ENCODE measurements around the gene RAI1. TPM values are rescaled to one million over a fixed set of nuclear protein-coding genes. Genes with fewer than 3 reads are reported as not detected.

The RAI1 gene
- total and polyA plus RNA-seq, 2 of the 8 experiments (the other 6 are each of a cell fraction or from before 2014, with no cell fraction given), result 0.39 to 1.2 TPM

DNA sequence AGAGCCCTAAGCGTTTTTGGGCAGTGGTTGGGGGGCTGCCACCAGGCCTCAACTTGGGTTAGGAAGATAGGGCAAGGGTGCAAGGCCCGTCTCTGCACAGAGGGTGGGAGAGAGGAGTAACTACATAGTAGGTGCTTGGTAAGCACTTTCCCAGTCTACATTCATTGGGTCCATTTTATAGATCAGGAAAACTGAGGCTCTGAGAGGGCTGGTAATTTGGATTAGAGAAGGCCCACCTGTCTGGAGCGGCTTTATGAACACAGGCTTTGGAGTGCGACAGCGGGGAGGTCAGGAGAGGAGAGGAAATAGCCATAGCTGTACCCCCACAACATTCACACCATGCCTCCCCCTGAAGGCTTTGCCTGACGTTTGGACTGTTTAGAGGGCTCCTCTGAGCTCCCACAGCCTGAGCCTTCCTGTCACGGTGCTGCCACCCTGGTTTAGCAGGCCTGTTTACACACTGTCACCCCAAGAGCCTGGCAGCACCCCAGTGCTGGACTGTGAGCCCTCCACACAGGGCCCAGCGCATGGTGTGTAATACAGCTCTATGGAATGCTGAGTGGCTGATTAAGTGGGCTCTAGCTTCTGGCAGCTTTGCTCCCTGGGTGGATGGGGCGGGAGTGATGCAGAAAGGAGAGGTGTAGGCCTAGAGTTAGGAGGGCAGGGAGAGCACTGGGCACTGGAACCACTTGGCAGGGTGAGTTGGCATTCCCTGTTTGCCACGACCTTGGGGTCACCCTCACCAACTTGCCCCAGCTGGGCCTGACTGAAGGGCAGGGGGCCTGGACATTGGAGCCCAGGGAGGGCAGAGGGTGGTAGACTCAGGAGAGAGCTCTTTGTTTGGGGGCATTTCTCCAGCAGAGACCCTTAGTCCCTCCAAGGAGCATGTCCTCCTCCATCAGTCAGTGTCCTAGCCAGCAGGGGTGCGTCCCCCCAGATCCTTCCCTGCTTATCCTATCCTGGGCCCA, 73.7 kb downstream of the RAI1 start:
- H2BK120ac ChIP-seq (replicated peaks; ENCODE audit: low read depth, low read length), result no peak overlapping the region

More for the DNA sequence above, 73.7 kb downstream of the RAI1 start:
- Histone ChIP-seq H4K20me1 (replicated peaks in 1 of 2; ENCODE audit: control insufficient read depth in 1 of 2, insufficient read depth in 2 of 2, low read length in 2 of 2) (no peaks in the 10 kb centered on the region), H2AFZ (ENCODE audit: low read length) (no peak overlapping the region), H4K91ac (replicated peaks; ENCODE audit: insufficient read length, low read length) (no peak overlapping the region), H2BK15ac (ENCODE audit: low read length) (no peak overlapping the region), H3K4me1 (replicated peaks in 1 of 4; ENCODE audit: control insufficient read depth in 3 of 4, insufficient read depth in 4 of 4, low read length in 3 of 4) (peaks cover 0 to 20% (median 12%) of the 10 kb centered on the region in 4 experiments; a peak in 6 of 7 replicates), H3K79me1 (ENCODE audit: low read depth, low read length) (no peaks in the 10 kb centered on the region), H3K36me3 (ENCODE audit: control insufficient read depth in 2 of 4, insufficient read depth in 4 of 4, low read length in 3 of 4) (no peaks in the 10 kb centered on the region), H3K23me2 (ENCODE audit: low read depth, low read length) (no peaks in the 10 kb centered on the region), H2BK5ac (ENCODE audit: low read depth, low read length) (peak overlapping the region; percentile 52; the same call in 1 of the 2 replicates), H3K9ac (replicated peaks in 1 of 4; ENCODE audit: extremely low read depth in 1 of 4, low read depth in 3 of 4, low read length in 3 of 4) (no peak overlapping the region), H3K4me3 (ENCODE audit: extremely low read depth in 1 of 4, insufficient read depth in 2 of 4, low read depth in 3 of 4, low read length in 4 of 4) (no peak overlapping the region), H3K23ac (ENCODE audit: insufficient read length) (no peak overlapping the region), H3K9me3 (ENCODE audit: insufficient read depth in 2 of 2, low read depth in 1 of 2, low read length in 1 of 2) (no peaks in the 10 kb centered on the region), H4K5ac (ENCODE audit: insufficient read length, low read depth, low read length) (no peak overlapping the region), H3K27me3 (replicated peaks in 1 of 4; ENCODE audit: control insufficient read depth in 3 of 4, extremely low read depth in 1 of 4, insufficient read depth in 3 of 4, low read length in 3 of 4) (no peaks in the 10 kb centered on the region), H3K4me2 (ENCODE audit: insufficient read depth in 1 of 2, low read depth in 2 of 2, low read length in 2 of 2) (no peak overlapping the region), H3K56ac (replicated peaks; ENCODE audit: insufficient read length, low read depth, low read length) (no peak overlapping the region), H2AK5ac (ENCODE audit: low read depth, low read length) (0 out of 2 replicates have a peak overlapping the region, but pooled peaks have one; percentile 65), H3K4ac (replicated peaks; ENCODE audit: insufficient read length, low read depth, low read length) (no peak overlapping the region), H3K79me2 (ENCODE audit: control insufficient read depth in 1 of 2, insufficient read depth in 2 of 2, low read length in 2 of 2) (no peaks in the 10 kb centered on the region), H3K18ac (ENCODE audit: extremely low read depth, low read length) (no peak overlapping the region), H3K14ac (ENCODE audit: insufficient read length) (no peak overlapping the region), H2BK20ac (ENCODE audit: low read length) (0 out of 2 replicates have a peak overlapping the region, but pooled peaks have one; percentile 61), H4K8ac (ENCODE audit: extremely low read depth, insufficient read depth, low read length) (no peak overlapping the region; the same call in 1 of the 2 replicates), H2BK12ac (ENCODE audit: low read depth, low read length) (no peak overlapping the region), H3K27ac (ENCODE audit: low read depth, low read length) (no peak overlapping the region)
- ChIA-PET CTCF (ENCODE audit: partially characterized antibody) (interaction anchor here (0.6 to 2.6 kb wide), 7 partner anchors 9 to 75 kb away, joined by 3 to 12 read pairs (median 4); no protein-coding TSS in a partner anchor), POLR2A (ENCODE audit: partially characterized antibody) (interaction anchor here (1.0 kb wide), 1 partner anchor 26 kb away, joined by 3 read pairs; no protein-coding TSS in a partner anchor)
- no peak for FAIRE-seq
- no peak for DNase-seq (ENCODE audit: low read depth in 1 of 2, low spot score in 2 of 2)
- peak; percentile 54; the same call in 1 of the 2 replicates for TF ChIP-seq KDM1A (IDR thresholded peaks at IDR 0.05; ENCODE audit: borderline replicate concordance, low read length)
- no peak for TF ChIP-seq BRCA1 (IDR thresholded peaks at IDR 0.05; ENCODE audit: low read depth, low read length)
- TF ChIP-seq YY1 (IDR thresholded peaks at IDR 0.05; ENCODE audit: low read depth, low read length), result no peak
- WGBS, 2 experiments (ENCODE audit: extremely low coverage in 1 of 2, insufficient coverage in 1 of 2, insufficient read length in 1 of 2, insufficient replicate concordance in 2 of 2, low coverage in 1 of 2, low lambda C conversion rate in 2 of 2, missing lambda C conversion rate in 1 of 2), result 87% methylated on average over 11 of the region's 11 CpGs; no CpG with 5 or more reads in 1 of the 2 experiments

Measured in H1 (cell line).